Sigmoid colon (tissue), 7 donors: Measurements from ENCODE around the gene HOXA13. TPM values are rescaled to one million over a fixed set of nuclear protein-coding genes. Genes with fewer than 3 reads are reported as not detected.

Source experiments
- DNase-seq: peaks from one replicate; pipeline ENCODE4 v3.0.0-alpha.2; 2019
- H3K27ac ChIP-seq, 4 donors: fragments of 200-600 bp; sonication (generic); one replicate each; pipeline ENCODE4 v1.5.1; 2016 to 2019; ENCODE audit warnings: mild to moderate bottlenecking in 1 of 4
- H3K27me3 ChIP-seq, 3 donors: fragments of 200-600 bp; sonication (generic); one replicate each; pipeline ENCODE4 v1.5.1; 2019; ENCODE audit warnings: mild to moderate bottlenecking in 1 of 3
- H3K36me3 ChIP-seq, 4 donors: fragments of 200-600 bp; sonication (generic); one replicate each; pipeline ENCODE4 v1.5.1; 2016 to 2019
- H3K4me1 ChIP-seq, 4 donors: fragments of 200-600 bp; sonication (generic); one replicate each; pipeline ENCODE4 v1.5.1; 2017 to 2019
- H3K4me3 ChIP-seq, 4 donors: fragments of 200-600 bp; sonication (generic); one replicate each; pipeline ENCODE4 v1.5.1; 2017 to 2019; ENCODE audit warnings: mild to moderate bottlenecking in 2 of 4, moderate library complexity in 1 of 4
- H3K9me3 ChIP-seq, 4 donors: fragments of 200-600 bp in 3 of 4; sonication (generic) in 3 of 4; one replicate each; pipeline versions ENCODE4 v1.5.1 to v1.6.1; 2013 to 2019
- EP300 ChIP-seq, 4 donors: sonication (generic); formaldehyde crosslinking; IDR thresholded peaks; one replicate each; pipeline ENCODE4 v1.6.1; 2017; ENCODE audit warnings: antibody characterized with exemption in 4 of 4
- POLR2A ChIP-seq, 2 donors: fragments of 450-650 bp; IDR thresholded peaks; one replicate each; pipeline ENCODE4 v1.6.1; 2016; ENCODE audit warnings: antibody characterized with exemption in 2 of 2, mild to moderate bottlenecking in 2 of 2, moderate library complexity in 2 of 2
- POLR2AphosphoS5 ChIP-seq, 4 donors: sonication (generic); formaldehyde crosslinking; IDR thresholded peaks; one replicate each; pipeline ENCODE4 v1.6.1; 2017; ENCODE audit warnings: antibody characterized with exemption in 4 of 4
- WGBS, 2 donors: extraction: QIAGEN DNeasy Blood & Tissue Kit; methylation state at CpG; one replicate each; pipeline ENCODE4 v1.1.7; 2013; 5-methylcytosine and 5-hydroxymethylcytosine counted together
- intact Hi-C: fragments of 100-400 bp; cut with DNase I; formaldehyde crosslinking; loops from one replicate; pipeline ENCODE4 v1.15.1; 2023
- polyA plus RNA-seq, 3 donors: library from polyadenylated mRNA; stranded (reverse); fragments of 200-250 nt; gene quantifications; one replicate each; pipeline ENCODE4 v1.2.3, GENCODE V29; 2013
- total RNA-seq, 4 donors: library from RNA; depleted of rRNA; stranded (reverse); fragments of >200 nt; gene quantifications; one replicate each; pipeline ENCODE4 v1.1.0, GENCODE V29; 2016
- TF ChIP-seq, protein P1 (sequence below), 4 experiments: fragments of 450-650 bp in 3 of 4; fragments of 200-600 bp in 1 of 4; IDR thresholded peaks; one replicate each; pipeline ENCODE4 v1.5.1; 2016 to 2019; ENCODE audit warnings: antibody characterized with exemption in 4 of 4, mild to moderate bottlenecking in 3 of 4, moderate library complexity in 2 of 4
- donor health status: healthy with polysubstance abuse.
- donor health status: Bipolar disorder and iron deficiency.
- donor health status: healthy.

Gene HOXA13
- total and polyA plus RNA-seq, 7 donors, result 9.4 to 35.3 (median 20.8) TPM

DNA sequence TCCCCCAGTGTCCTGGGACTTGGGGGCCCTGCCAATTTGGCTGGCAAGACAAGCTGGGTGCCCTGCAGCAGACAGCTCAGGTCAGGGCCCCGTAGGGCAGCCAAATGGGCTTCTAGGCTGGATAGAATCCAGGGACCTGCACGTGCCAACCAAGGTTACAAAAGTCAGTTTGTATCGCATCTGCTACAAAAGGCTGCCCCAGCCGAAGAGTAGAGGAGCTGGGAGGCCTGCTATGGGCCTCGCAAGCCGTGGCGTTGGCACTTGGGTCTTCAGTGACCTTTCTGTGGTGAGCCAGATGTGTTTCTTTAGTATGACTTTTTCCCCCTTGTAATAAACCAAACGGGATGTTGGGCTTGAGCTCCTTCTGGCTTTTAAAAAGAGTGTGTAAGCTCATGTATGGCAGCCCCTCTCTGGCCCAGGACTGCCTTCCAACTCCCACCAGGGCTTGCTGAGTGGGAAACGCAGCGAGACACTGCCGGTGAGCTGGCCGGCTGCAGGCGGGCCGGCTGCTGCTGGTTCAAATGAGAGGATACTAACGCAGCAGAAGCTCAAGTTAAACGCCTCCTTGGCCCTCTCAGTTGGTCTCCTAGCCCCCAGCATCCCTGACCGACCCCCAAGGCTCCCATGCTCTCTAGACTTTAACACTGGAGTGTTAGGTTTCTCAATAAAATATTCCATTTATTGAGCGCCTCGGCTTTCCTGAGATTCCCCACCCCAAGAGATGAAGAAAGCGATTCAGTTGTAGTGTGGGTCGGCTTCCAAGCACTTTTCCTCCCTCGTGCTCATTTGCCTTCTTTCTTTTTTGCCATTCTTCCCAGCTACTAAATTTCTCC lies 22.7 kb downstream of the HOXA13 start:
- Histone ChIP-seq H3K4me3 (peak overlapping the region; percentile 48 to 85 (median 82)), H3K9me3 (no peaks in the 10 kb centered on the region), H3K27ac (peak overlapping the region in 3 of 4 donors; percentile 97 to 98 (median 98)), H3K27me3 (no peaks in the 10 kb centered on the region), H3K36me3 (no peaks in the 10 kb centered on the region), H3K4me1 (peaks cover 0 to 54% (median 38%) of the 10 kb centered on the region in 4 donors)
- peak; percentile 70 for DNase-seq
- 10 to 55% methylated on average over 22 of the region's 22 CpGs for WGBS, 2 donors
- intact Hi-C loops, result no loop called here
- TF ChIP-seq POLR2AphosphoS5 (IDR thresholded peaks at IDR 0.05) (peak in 2 of 4 donors; percentile 10 to 15), POLR2A (IDR thresholded peaks at IDR 0.05) (peak in 1 of 2 donors; percentile 7)
- TF ChIP-seq, protein P1, sequence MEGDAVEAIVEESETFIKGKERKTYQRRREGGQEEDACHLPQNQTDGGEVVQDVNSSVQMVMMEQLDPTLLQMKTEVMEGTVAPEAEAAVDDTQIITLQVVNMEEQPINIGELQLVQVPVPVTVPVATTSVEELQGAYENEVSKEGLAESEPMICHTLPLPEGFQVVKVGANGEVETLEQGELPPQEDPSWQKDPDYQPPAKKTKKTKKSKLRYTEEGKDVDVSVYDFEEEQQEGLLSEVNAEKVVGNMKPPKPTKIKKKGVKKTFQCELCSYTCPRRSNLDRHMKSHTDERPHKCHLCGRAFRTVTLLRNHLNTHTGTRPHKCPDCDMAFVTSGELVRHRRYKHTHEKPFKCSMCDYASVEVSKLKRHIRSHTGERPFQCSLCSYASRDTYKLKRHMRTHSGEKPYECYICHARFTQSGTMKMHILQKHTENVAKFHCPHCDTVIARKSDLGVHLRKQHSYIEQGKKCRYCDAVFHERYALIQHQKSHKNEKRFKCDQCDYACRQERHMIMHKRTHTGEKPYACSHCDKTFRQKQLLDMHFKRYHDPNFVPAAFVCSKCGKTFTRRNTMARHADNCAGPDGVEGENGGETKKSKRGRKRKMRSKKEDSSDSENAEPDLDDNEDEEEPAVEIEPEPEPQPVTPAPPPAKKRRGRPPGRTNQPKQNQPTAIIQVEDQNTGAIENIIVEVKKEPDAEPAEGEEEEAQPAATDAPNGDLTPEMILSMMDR (IDR thresholded peaks at IDR 0.05), result no peak

DNA sequence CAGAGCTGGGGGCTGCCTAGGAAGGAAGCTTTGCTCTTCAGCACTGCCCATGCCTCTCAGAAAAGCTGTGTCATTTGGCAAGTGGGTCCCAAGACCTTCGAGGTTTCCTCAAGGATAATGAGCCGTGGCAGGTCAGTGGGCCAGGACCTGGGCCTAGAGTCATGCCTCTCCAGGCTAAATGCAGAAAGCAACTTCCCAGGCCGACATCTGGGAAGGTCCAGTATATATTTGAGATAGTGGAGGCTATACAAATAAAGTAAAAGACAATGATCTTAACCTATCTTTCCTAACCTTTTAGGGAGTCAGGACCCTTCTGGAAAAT lies 23.4 kb downstream of the HOXA13 start:
- intact Hi-C loops, result no loop called here
- Histone ChIP-seq H3K27ac (peak overlapping the region in 3 of 4 donors; percentile 97 to 98 (median 98)), H3K36me3 (no peaks in the 10 kb centered on the region), H3K4me3 (peak overlapping the region; percentile 48 to 85 (median 82)), H3K4me1 (peaks cover 0 to 47% (median 31%) of the 10 kb centered on the region in 4 donors), H3K27me3 (no peaks in the 10 kb centered on the region), H3K9me3 (no peaks in the 10 kb centered on the region)
- no peak for DNase-seq
- TF ChIP-seq, protein P1 (IDR thresholded peaks at IDR 0.05), result no peak
- no peak for TF ChIP-seq POLR2AphosphoS5 (IDR thresholded peaks at IDR 0.05)
- TF ChIP-seq POLR2A (IDR thresholded peaks at IDR 0.05), result no peak
- TF ChIP-seq EP300 (IDR thresholded peaks at IDR 0.05), result no peak
- WGBS, 2 donors, result 8 to 47% methylated on average over 3 of the region's 3 CpGs

DNA sequence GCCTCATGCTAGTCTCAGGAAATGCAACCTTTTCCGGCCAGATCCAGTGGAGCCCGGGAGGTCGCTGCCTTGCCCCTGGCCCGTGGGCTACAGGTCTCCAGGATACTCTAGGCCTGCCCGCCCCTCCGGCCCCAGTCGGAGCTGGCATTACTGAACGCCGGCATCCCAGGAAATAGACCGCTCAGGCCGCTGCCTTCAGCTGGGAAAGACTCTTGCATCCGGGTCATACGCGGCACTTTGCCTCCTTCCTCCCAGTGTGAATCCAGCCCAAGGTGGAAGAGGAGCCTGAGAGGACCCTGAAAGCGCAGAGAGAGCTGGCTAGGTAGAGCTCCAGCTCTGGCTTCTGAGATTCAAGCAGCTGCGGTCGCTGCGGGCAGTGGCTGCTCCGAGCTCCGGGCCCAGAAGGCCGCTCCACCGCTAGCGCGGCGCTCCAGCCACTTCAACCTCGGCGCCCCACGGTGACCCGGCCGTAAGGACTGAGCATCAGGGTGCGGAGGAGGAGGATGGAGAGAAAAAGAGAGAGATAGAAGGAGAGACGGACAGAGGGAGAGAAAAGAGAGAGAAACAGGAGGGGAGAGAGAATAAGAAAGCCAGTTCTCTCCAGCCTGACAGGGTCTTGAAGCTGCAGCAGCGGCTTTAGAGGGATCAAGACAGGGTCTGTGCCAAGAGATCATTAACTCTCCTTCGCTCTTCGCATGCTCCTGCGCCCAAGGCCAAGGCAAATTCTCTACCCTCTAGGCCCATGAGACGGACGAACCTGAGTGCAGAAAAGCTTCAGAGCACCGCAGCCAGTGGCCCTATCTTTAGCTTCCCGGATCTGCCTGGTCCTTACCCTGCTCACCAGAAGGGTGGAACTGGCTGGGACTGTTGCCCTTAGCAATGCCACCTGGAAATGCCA lies 24.0 kb downstream of the HOXA13 start:
- intact Hi-C loops, result no loop called here
- Histone ChIP-seq H3K27ac (peak overlapping the region in 3 of 4 donors; percentile 97 to 98 (median 98)), H3K4me1 (peaks cover 0 to 41% (median 26%) of the 10 kb centered on the region in 4 donors), H3K9me3 (no peaks in the 10 kb centered on the region), H3K27me3 (no peaks in the 10 kb centered on the region), H3K36me3 (no peaks in the 10 kb centered on the region), H3K4me3 (peak overlapping the region; percentile 48 to 85 (median 82))
- 11 to 53% methylated on average over 40 of the region's 40 CpGs for WGBS, 2 donors
- peak; percentile 78 for DNase-seq
- no peak for TF ChIP-seq EP300 (IDR thresholded peaks at IDR 0.05)
- no peak for TF ChIP-seq POLR2AphosphoS5 (IDR thresholded peaks at IDR 0.05)
- TF ChIP-seq POLR2A (IDR thresholded peaks at IDR 0.05), result no peak
- TF ChIP-seq, protein P1 (IDR thresholded peaks at IDR 0.05), result no peak

DNA sequence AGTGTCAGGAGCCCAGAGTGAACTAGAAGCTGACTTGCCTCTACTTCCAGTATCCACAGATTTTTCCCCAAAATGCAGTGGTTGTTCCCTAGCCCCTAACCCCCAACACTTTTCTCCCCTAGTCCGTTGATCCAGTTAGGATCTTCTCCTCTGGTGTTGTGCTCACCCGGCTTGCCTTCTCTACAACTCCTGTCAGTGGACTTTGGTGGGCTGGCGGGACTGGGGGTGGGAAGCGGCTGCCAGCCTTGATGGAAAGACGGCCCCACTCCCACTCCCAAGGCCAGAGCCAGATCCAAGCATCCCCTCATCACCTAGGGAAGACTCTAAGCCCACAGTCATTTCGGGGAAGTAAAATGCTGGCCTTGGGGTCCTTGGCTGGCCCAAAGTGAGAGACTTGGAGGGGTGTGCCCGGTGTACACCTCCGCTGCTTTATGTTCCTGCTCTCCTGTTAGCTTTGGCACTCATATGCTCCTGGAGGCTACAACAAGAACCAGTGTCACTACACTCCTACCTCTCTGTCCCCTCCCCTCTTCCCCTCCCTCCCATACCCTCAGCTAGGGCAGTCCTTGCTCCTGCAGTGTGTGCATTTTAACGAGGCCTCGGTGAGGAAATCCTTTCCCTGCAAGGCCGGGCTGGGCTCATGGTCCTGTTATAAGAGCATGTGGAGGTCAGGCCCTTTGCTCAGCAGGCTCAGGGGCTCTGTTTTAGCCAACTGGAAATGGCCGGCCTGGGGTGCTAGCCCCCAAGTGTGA lies 24.8 kb downstream of the HOXA13 start:
- intact Hi-C loops, result no loop called here
- DNase-seq, result peak; percentile 87
- H3K4me3 ChIP-seq, result peak overlapping the region; percentile 48 to 85 (median 82)
- peaks cover 0 to 33% (median 18%) of the 10 kb centered on the region in 4 donors for H3K4me1 ChIP-seq
- peak; percentile 55 to 77 for TF ChIP-seq POLR2A (IDR thresholded peaks at IDR 0.05)
- TF ChIP-seq, protein P1 (IDR thresholded peaks at IDR 0.05), result no peak
- peak; percentile 71 to 85 (median 78) for TF ChIP-seq POLR2AphosphoS5 (IDR thresholded peaks at IDR 0.05)
- TF ChIP-seq EP300 (IDR thresholded peaks at IDR 0.05), result no peak
- no peaks in the 10 kb centered on the region for H3K36me3 ChIP-seq
- WGBS, 2 donors, result 9 to 58% methylated on average over 12 of the region's 12 CpGs
- peak overlapping the region in 3 of 4 donors; percentile 97 to 98 (median 98) for H3K27ac ChIP-seq
- H3K27me3 ChIP-seq, result no peaks in the 10 kb centered on the region
- H3K9me3 ChIP-seq, result no peaks in the 10 kb centered on the region
